HepG2 (cell line): ENCODE measurements around the gene NFKBIA. TPM values are rescaled to one million over a fixed set of nuclear protein-coding genes. Genes with fewer than 3 reads are reported as not detected.

Experiments used
- LRRFIP1 ChIP-seq: sonication (generic); formaldehyde crosslinking; conservative IDR thresholded peaks from 2 replicates; pipeline ENCODE4 v1.4.0; 2020; ENCODE audit warnings: missing genetic modification reagents
- MBD4 ChIP-seq: IDR thresholded peaks from 2 replicates; pipeline ENCODE4 v1.6.1; 2012; ENCODE audit warnings: low read length, inconsistent platforms, borderline replicate concordance
- MYC ChIP-seq: sonication (generic); formaldehyde crosslinking; IDR thresholded peaks from 2 replicates; pipeline ENCODE4 v1.9.0; 2021; ENCODE audit warnings: missing genetic modification reagents, borderline replicate concordance
- NFKB2 ChIP-seq: sonication (generic); formaldehyde crosslinking; IDR thresholded peaks from 2 replicates; pipeline ENCODE4 v1.4.0; 2020; ENCODE audit warnings: missing genetic modification reagents, borderline replicate concordance
- PRDM15 ChIP-seq: sonication (generic); formaldehyde crosslinking; IDR thresholded peaks from 2 replicates; pipeline ENCODE4 v1.4.0; 2020; ENCODE audit warnings: missing genetic modification reagents
- TCF7 ChIP-seq: sonication (generic); IDR thresholded peaks from 2 replicates; pipeline ENCODE4 v1.6.1; 2016; ENCODE audit warnings: antibody characterized with exemption, low read depth
- THAP9 ChIP-seq: sonication (generic); formaldehyde crosslinking; IDR thresholded peaks from 2 replicates; pipeline ENCODE4; 2020; ENCODE audit warnings: missing genetic modification reagents, mild to moderate bottlenecking, borderline replicate concordance
- YEATS4 ChIP-seq: sonication (generic); formaldehyde crosslinking; IDR thresholded peaks from 2 replicates; pipeline ENCODE4 v1.4.0; 2020; ENCODE audit warnings: missing genetic modification reagents, borderline replicate concordance
- ZBTB8A ChIP-seq: sonication (generic); formaldehyde crosslinking; IDR thresholded peaks from 2 replicates; pipeline ENCODE4 v1.4.0; 2020; ENCODE audit warnings: mild to moderate bottlenecking, low read depth, missing genetic modification reagents, borderline replicate concordance
- ZNF234 ChIP-seq: sonication (generic); formaldehyde crosslinking; conservative IDR thresholded peaks from 2 replicates; pipeline ENCODE4 v1.5.1; 2020; ENCODE audit warnings: mild to moderate bottlenecking, missing genetic modification reagents
- ZNF550 ChIP-seq: sonication (generic); formaldehyde crosslinking; IDR thresholded peaks from 2 replicates; pipeline ENCODE4 v1.4.0; 2020; ENCODE audit warnings: mild to moderate bottlenecking, missing genetic modification reagents, borderline replicate concordance
- ZNF597 ChIP-seq: sonication (generic); formaldehyde crosslinking; IDR thresholded peaks from 2 replicates; pipeline ENCODE4 v1.5.0; 2020; ENCODE audit warnings: missing genetic modification reagents
- ZNF639 ChIP-seq: conservative IDR thresholded peaks from 2 replicates; pipeline ENCODE4 v1.6.1; 2018; ENCODE audit warnings: missing genetic modification reagents
- ZNF720 ChIP-seq: sonication (generic); formaldehyde crosslinking; IDR thresholded peaks from 2 replicates; pipeline ENCODE4 v1.4.0; 2020; ENCODE audit warnings: missing genetic modification reagents
- polyA plus RNA-seq, 8 experiments: library from polyadenylated mRNA; depleted of rRNA in 3 of 8; stranded (reverse) in 7 of 8; unstranded in 1 of 8; fragments of >200 nt; fragmentation: Illumina TruSeq in 4 of 8; extraction: Trizol in 4 of 8; gene quantifications; 2 replicates each; pipeline versions ENCODE4 v1.2.1 to v1.2.3, GENCODE V29; 2011 to 2016; ENCODE audit warnings: low read depth in 4 of 8, missing spikeins in 1 of 8, mixed read lengths in 1 of 8; ENCODE audit not compliant: insufficient read depth in 1 of 8
- total RNA-seq, 5 experiments: library from RNA; depleted of rRNA; stranded (reverse); fragments of >200 nt; fragmentation: Illumina TruSeq; extraction: Trizol; gene quantifications; 2 replicates each; pipeline ENCODE4 v1.2.3, GENCODE V29; 2016; ENCODE audit warnings: low read depth in 1 of 5

The NFKBIA gene
- total and polyA plus RNA-seq, 2 of the 13 experiments (the other 11 are each of a cell fraction or from before 2014, with no cell fraction given): 197 to 319 TPM

GRCh38 chr14:35406506-35407305, 2.2 kb upstream of the NFKBIA start (continued):
- TF ChIP-seq MYC (CRISPR knock-in tag) (no peak), LRRFIP1 (CRISPR knock-in tag) (no peak), ZNF639 (CRISPR knock-in tag) (0 out of 2 replicates have a peak, but pooled peaks have one; percentile 38), ZBTB8A (CRISPR knock-in tag) (no peak), THAP9 (no peak), ZNF597 (no peak), NFKB2 (CRISPR knock-in tag) (no peak), ZNF720 (no peak), ZNF234 (CRISPR knock-in tag) (no peak), TCF7 (no peak), PRDM15 (CRISPR knock-in tag) (no peak), YEATS4 (CRISPR knock-in tag) (no peak), ZNF550 (no peak), MBD4 (no peak)
